HTERT RPE-1 (cell line): ENCODE data around the gene VRK3.

Source experiments
- in situ Hi-C: fragments of 300-500 bp; cut with MboI; formaldehyde crosslinking; loops from 4 replicates; pipeline ENCODE4 v1.14.3; 2020; ENCODE audit warnings: low sequenced_read_pairs

VRK3 gene

DNA sequence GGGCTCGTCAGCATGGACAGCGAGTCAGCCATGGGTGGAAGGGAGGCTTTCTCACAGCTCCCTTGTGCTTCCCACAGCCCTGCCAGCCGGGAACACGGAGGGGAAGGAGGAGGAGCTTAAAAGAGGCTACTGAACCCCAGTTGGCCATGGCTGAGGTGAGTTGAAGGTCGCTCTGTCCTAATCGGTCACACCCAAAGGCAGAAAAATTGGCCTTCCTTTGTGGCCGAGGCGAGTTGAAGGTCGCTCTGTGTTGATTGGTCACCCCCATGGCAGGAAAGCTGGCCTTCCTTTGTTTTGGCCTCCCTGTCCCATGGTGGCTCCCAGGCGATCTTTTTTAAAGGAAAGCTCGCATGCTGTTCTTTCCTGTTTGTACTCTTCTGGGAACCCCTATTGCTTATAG, 5.8 kb upstream of the VRK3 start:
- in situ Hi-C loops, result no loop called here

DNA sequence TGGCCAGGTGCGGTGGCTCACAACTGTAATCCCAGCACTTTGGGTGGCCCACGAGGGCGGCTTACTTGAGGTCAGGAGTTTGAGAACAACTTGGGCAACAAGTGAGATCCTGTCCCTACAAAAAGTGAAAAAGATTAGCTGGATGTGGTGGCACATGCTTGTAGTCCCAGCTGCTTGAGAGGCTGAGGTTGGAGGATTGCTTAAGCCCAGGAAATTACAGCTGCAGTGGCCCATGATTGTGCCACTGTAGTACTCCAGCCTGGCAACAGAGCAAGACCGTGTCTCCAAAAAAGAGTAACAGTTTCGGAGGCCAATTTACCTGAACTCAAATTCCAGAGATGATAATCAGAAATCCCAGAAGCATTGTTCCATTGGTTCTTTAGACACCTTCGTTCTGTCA, 5.1 kb upstream of the VRK3 start:
- in situ Hi-C loops, result no loop called here

DNA sequence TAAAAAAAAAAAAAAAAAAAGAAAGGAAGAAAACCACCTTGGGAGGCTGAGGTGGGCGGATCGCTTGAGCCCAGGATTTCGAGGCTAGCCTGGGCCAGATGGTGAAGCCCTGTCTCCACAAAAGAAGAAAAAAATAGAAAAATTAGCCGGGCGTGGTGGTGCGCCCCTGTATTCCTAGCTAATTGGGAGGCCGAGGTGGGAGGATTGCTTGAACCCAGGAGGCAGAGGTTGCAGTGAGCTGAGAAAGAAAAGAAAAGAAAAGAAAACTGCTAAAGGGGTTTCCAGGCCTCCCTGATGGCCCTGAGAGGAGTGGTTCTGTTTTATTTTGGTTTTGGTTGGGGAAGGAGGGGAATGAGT, 1.4 kb upstream of the VRK3 start:
- in situ Hi-C loops, result no loop called here

- in situ Hi-C loops, result no loop called here
These were observed 800 bp upstream of the VRK3 start, which contains the start of gene ZNF473 for GRCh38 chr19:50025794-50026549. Gene ZNF473, plus strand, starts transcription at chr19:50026005. Its CDS starts 5,078 bp downstream, at chr19:50031083.

GRCh38 chr19:50024719-50025021, 502 bp downstream of the VRK3 start:
- in situ Hi-C loops, result no loop called here

GRCh38 chr19:50022823-50023222, 2.3 kb downstream of the VRK3 start:
- in situ Hi-C loops, result no loop called here

- in situ Hi-C loops, result no loop called here
These were observed 4.7 kb downstream of the VRK3 start for GRCh38 chr19:50020481-50020880.

- in situ Hi-C loops, result no loop called here
These were observed 8.9 kb downstream of the VRK3 start for GRCh38 chr19:50016225-50016807.

GRCh38 chr19:50008532-50008931, 16.6 kb downstream of the VRK3 start:
- in situ Hi-C loops, result no loop called here

- in situ Hi-C loops, result no loop called here
These were observed 17.2 kb downstream of the VRK3 start for GRCh38 chr19:50007947-50008346.

GRCh38 chr19:50007170-50007569, 18.0 kb downstream of the VRK3 start:
- in situ Hi-C loops, result no loop called here

DNA sequence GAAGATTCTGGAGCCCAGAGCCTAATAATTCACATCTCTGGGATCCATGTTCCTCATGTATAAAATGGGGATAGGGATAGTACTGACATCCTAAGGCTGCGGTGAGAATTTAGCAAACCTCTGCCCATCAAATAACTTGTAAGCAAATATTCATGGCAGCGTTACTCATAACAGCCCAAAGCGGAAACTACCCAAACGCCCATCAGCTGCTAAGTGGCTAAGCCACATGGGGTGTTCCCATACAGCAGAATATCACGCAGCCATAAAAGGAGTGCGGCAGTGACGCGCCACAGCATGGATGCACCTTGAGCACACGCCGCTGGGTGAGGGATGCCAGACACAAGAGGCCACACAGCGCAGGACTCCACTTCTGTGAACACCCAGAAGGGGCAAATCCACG, 19.7 kb downstream of the VRK3 start:
- in situ Hi-C loops, result no loop called here

DNA sequence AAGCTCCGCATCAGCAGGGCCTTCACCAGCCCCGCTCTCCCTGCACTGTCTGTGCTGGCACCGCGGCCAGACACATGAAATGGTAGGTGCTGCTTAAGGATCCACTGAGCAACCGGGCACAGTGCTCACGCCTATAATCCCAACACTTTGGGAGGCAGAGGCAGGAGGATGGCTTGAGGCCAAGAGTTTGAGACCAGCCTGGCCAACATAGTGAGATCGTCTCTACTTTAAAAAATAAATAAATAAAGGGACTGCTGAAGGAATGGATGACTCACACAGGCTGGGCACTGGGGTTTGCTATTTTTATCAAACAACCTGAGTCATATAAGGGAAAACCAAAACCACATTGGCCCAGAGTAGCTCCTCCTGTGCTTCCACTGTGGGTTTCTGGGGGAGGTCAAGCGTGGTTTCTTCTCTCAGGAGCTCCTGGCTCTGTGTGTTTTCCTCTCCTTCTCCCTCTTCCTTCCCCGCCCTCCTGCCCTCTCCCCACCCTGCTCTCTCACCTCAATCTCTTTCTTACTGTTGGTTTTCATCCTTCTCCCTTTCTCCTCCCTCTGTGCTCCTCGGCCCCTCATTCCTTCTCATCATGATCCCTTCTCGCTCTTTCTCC, 21.3 kb downstream of the VRK3 start:
- in situ Hi-C loops, result no loop called here

DNA sequence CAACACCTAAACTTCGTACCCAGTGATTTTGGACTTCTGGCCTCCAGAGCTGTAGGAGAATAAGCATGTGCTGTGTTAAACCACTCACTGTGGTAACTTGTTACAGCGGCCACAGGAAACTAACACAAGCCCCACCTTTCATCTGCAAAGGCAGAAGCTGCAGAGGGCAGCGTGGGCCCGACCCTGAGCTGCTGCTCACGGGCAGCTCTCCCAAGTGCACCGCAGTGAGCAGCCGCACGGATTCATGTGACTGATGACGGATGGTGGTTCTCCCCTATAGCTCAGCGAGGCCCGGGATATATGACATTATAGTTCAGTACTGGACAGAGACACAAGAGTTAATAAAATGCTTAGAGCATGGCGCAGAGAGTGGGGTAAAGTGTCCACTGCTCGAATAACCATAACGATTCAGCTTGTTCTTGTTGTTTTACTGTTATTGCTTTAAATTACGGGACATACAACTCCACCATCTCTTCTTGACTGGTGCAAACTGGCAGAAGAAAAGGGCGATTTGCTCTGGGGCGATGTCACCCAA, 21.9 kb downstream of the VRK3 start:
- in situ Hi-C loops, result no loop called here

DNA sequence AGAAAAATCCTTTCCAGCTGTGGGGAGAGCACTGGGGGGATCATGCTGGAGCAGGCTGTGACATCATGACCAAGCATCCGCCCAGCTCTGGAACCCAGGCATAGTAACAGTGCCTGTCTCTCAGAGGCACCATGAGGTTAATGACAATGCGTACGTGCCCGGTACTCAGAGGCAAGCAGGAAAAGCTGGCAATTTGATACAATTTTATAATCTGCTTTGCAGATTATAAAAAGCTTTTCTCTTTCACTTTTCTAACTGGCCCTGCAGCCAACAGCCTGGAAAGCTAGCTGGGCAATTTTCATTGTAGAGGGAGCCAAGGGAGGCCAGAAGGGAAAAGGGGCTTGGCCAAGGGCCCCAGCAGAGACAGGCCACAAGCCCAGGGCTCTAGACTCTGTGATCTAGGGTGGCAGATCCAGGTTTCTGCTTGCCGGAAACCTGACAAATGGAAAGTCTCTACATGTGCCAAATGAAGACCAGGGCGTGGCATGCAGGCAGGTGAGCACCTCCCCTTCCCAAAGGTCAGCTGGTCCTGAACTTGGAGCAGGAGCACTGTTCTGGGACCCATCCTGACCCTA, 22.7 kb downstream of the VRK3 start:
- in situ Hi-C loops, result no loop called here

DNA sequence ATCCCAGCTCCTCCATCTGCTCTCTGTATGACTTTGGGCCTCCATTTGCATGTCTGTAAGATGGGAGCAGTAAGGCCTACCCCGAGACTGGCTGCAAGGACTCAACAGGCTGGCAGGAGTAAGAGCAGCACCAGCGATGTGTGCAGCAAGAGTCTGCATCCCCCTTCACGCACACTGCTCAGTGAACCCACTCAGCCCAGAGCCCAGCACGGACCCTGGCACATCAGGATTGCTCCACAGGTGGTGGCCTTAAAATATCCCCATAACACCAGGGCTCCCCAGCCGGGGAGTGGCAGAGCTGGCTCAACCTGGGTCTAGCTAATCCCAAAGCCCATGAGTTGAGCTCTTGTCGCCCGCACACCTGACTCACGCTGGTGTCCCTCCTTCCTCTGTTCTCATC, 23.4 kb downstream of the VRK3 start:
- in situ Hi-C loops, result no loop called here

GRCh38 chr19:50000841-50001557, 24.2 kb downstream of the VRK3 start:
- in situ Hi-C loops, result no loop called here

DNA sequence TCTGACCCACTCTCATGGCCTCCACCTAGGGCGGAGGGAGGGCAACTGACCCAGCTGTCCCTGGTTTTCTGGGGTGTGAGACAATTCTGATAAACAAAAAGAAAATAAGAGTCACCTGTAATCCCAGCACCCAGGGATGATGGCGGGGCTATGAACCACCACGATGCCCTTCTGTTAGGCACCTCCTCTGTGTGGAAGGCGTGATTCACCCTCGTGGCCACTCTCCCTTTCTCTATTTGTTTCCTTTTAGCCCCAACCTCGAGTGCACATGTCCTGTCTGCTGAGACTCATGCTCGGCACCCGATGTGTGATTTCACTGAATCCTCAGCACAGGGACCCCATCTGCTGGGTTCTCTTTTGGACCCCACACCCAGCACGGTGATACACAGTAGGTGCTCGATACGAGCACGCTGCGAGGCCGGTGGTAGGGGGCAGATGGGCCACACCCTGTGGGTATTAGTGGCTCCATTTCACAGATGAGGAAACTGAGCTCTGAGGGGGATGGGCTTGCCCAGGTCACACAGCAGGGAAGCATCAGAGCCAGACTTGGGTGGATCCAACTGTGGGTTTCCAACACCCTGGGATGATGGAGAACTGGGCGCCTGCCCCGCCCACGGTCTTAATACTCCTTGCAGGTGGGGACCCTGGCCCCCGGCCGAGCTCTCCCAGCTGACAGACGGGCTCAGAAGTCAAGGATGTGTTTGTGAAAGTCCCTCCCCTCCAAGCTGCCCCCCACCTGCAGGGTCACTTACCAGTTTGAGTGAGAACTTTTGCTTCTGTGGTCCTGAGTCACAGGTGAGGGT, 24.9 kb downstream of the VRK3 start:
- in situ Hi-C loops, result no loop called here

- in situ Hi-C loops, result no loop called here
These were observed 25.7 kb downstream of the VRK3 start for GRCh38 chr19:49999371-50000010.

DNA sequence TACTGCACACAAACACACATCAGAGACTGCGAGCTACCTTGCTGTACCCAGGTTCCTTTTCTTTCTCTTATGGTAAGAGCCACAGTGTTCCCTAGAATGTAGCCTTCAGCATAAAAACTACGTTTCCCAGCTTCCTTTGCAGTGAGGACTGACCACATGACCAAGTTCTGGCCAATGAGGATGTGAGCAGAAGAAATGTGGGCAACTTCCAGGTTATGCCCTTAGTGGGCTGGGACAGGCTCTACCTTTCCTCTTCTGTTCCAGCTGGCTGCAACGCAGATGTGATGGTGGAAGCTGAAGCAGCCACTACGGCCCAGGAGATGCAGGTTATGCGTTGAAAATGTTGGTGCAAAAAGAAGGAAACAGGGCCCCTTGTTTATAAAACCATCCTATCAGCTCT, 27.5 kb downstream of the VRK3 start:
- in situ Hi-C loops, result no loop called here
